Measurements from ENCODE around the gene TSPAN11.

The TSPAN11 gene

GRCh38 chr12:30936036-30936435 lies 9.5 kb downstream of the TSPAN11 start:
- no peaks in the 10 kb centered on the region; the same call in 1 of the 2 replicates for H3K9me3 ChIP-seq (ENCODE audit: insufficient read depth, low read depth, low read length)
- TF ChIP-seq EZH2phosphoT487 (IDR thresholded peaks at IDR 0.05; ENCODE audit: borderline replicate concordance) (no peak), CTCF (conservative IDR thresholded peaks at IDR 0.05; ENCODE audit: low read length) (no peak)

GRCh38 chr12:30939234-30939633 lies 12.7 kb downstream of the TSPAN11 start:
- no peak overlapping the region for H3K4me2 ChIP-seq (ENCODE audit: low read depth, low read length, poor library complexity, severe bottlenecking)

More at GRCh38 chr12:30936036-30936435, 9.5 kb downstream of the TSPAN11 start:
- no peaks in the 10 kb centered on the region for H3F3A ChIP-seq (ENCODE audit: low read depth)
- no peak overlapping the region for H3K9ac ChIP-seq (ENCODE audit: low read depth, low read length, poor library complexity, severe bottlenecking)
- no peak overlapping the region for H2AFZ ChIP-seq (ENCODE audit: low read length)
- H4K20me1 ChIP-seq (ENCODE audit: insufficient read depth, low read length, poor library complexity, severe bottlenecking), result no peaks in the 10 kb centered on the region
- no peaks in the 10 kb centered on the region for H3K9me2 ChIP-seq (replicated peaks; ENCODE audit: low read depth, low read length)
- no peaks in the 10 kb centered on the region for H3K79me2 ChIP-seq (ENCODE audit: insufficient read depth, low read length)
- H3K4me2 ChIP-seq (ENCODE audit: low read depth, low read length, poor library complexity, severe bottlenecking), result no peak overlapping the region
- H3K27me3 ChIP-seq (ENCODE audit: insufficient read depth, low read length, poor library complexity, severe bottlenecking), result no peaks in the 10 kb centered on the region
- no peaks in the 10 kb centered on the region for H3K36me3 ChIP-seq (ENCODE audit: insufficient read depth, low read length)
- H3K4me1 ChIP-seq (ENCODE audit: insufficient read depth, low read length, poor library complexity, severe bottlenecking), result no peaks in the 10 kb centered on the region
- H3K4me3 ChIP-seq (ENCODE audit: low read length, poor library complexity, severe bottlenecking), result no peak overlapping the region

GRCh38 chr12:30942486-30942885 lies 15.9 kb downstream of the TSPAN11 start:
- no peak overlapping the region for H3K4me3 ChIP-seq (ENCODE audit: low read length, poor library complexity, severe bottlenecking)

More at GRCh38 chr12:30939234-30939633, 12.7 kb downstream of the TSPAN11 start:
- H3K4me3 ChIP-seq (ENCODE audit: low read length, poor library complexity, severe bottlenecking), result no peak overlapping the region
- no peaks in the 10 kb centered on the region for H3F3A ChIP-seq (ENCODE audit: low read depth)
- TF ChIP-seq EZH2phosphoT487 (IDR thresholded peaks at IDR 0.05; ENCODE audit: borderline replicate concordance), result no peak
- no peak for TF ChIP-seq CTCF (conservative IDR thresholded peaks at IDR 0.05; ENCODE audit: low read length)
- no peaks in the 10 kb centered on the region for H3K9me2 ChIP-seq (replicated peaks; ENCODE audit: low read depth, low read length)
- no peaks in the 10 kb centered on the region for H3K9me3 ChIP-seq (ENCODE audit: insufficient read depth, low read depth, low read length)
- H3K79me2 ChIP-seq (ENCODE audit: insufficient read depth, low read length), result no peaks in the 10 kb centered on the region
- no peaks in the 10 kb centered on the region for H3K4me1 ChIP-seq (ENCODE audit: insufficient read depth, low read length, poor library complexity, severe bottlenecking)
- no peaks in the 10 kb centered on the region for H3K27me3 ChIP-seq (ENCODE audit: insufficient read depth, low read length, poor library complexity, severe bottlenecking)
- no peaks in the 10 kb centered on the region for H4K20me1 ChIP-seq (ENCODE audit: insufficient read depth, low read length, poor library complexity, severe bottlenecking)
- H3K36me3 ChIP-seq (ENCODE audit: insufficient read depth, low read length), result no peaks in the 10 kb centered on the region
- no peak overlapping the region for H2AFZ ChIP-seq (ENCODE audit: low read length)
- no peak overlapping the region for H3K9ac ChIP-seq (ENCODE audit: low read depth, low read length, poor library complexity, severe bottlenecking)

More at GRCh38 chr12:30942486-30942885, 15.9 kb downstream of the TSPAN11 start:
- no peaks in the 10 kb centered on the region for H3K9me3 ChIP-seq (ENCODE audit: insufficient read depth, low read depth, low read length)
- H2AFZ ChIP-seq (ENCODE audit: low read length), result no peak overlapping the region
- no peaks in the 10 kb centered on the region for H3K9me2 ChIP-seq (replicated peaks; ENCODE audit: low read depth, low read length)
- no peaks in the 10 kb centered on the region for H3K4me1 ChIP-seq (ENCODE audit: insufficient read depth, low read length, poor library complexity, severe bottlenecking)
- H3K36me3 ChIP-seq (ENCODE audit: insufficient read depth, low read length), result no peaks in the 10 kb centered on the region
- no peaks in the 10 kb centered on the region for H3F3A ChIP-seq (ENCODE audit: low read depth)
- TF ChIP-seq EZH2phosphoT487 (IDR thresholded peaks at IDR 0.05; ENCODE audit: borderline replicate concordance) (no peak), CTCF (conservative IDR thresholded peaks at IDR 0.05; ENCODE audit: low read length) (no peak)
- H3K79me2 ChIP-seq (ENCODE audit: insufficient read depth, low read length), result no peaks in the 10 kb centered on the region
- no peak overlapping the region for H3K4me2 ChIP-seq (ENCODE audit: low read depth, low read length, poor library complexity, severe bottlenecking)
- H4K20me1 ChIP-seq (ENCODE audit: insufficient read depth, low read length, poor library complexity, severe bottlenecking), result no peaks in the 10 kb centered on the region
- H3K9ac ChIP-seq (ENCODE audit: low read depth, low read length, poor library complexity, severe bottlenecking), result no peak overlapping the region
- H3K27me3 ChIP-seq (ENCODE audit: insufficient read depth, low read length, poor library complexity, severe bottlenecking), result no peaks in the 10 kb centered on the region
